HG02642 (cell line): ENCODE data around the gene SLC27A4.

Experiments used
- ATAC-seq: cut with Tn5 transposase; IDR thresholded peaks from one replicate; pipeline ENCODE4 v1.9.1; 2021; ENCODE audit warnings: mild to moderate bottlenecking; ENCODE audit not compliant: unreplicated experiment, poor library complexity

Gene SLC27A4

GRCh38 chr9:128389395-128390149 is 49.2 kb downstream of the SLC27A4 start:
- ATAC-seq = no peak

GRCh38 chr9:128390150-128390812 is 50.0 kb downstream of the SLC27A4 start:
- ATAC-seq = no peak

- no peak for ATAC-seq
Measured at GRCh38 chr9:128390813-128391711, 50.7 kb downstream of the SLC27A4 start.

- ATAC-seq = no peak
Measured at GRCh38 chr9:128391956-128392301, 51.6 kb downstream of the SLC27A4 start.

GRCh38 chr9:128392302-128393144 is 52.2 kb downstream of the SLC27A4 start:
- ATAC-seq = no peak

- no peak for ATAC-seq
Measured at GRCh38 chr9:128393145-128393775, 52.9 kb downstream of the SLC27A4 start.

- ATAC-seq = no peak
Measured at GRCh38 chr9:128393970-128394369, 53.6 kb downstream of the SLC27A4 start.

- no peak for ATAC-seq
Measured at GRCh38 chr9:128394379-128395168, 54.2 kb downstream of the SLC27A4 start.

GRCh38 chr9:128396970-128397613 is 56.8 kb downstream of the SLC27A4 start:
- no peak for ATAC-seq

- ATAC-seq = no peak
Measured at GRCh38 chr9:128397831-128398230, 57.5 kb downstream of the SLC27A4 start.

- no peak for ATAC-seq
Measured at GRCh38 chr9:128399861-128400260, 59.5 kb downstream of the SLC27A4 start.

GRCh38 chr9:128404560-128404959 is 64.2 kb downstream of the SLC27A4 start:
- ATAC-seq = no peak

GRCh38 chr9:128405077-128405779 is 64.9 kb downstream of the SLC27A4 start:
- no peak for ATAC-seq

GRCh38 chr9:128405780-128406171 is 65.4 kb downstream of the SLC27A4 start:
- no peak for ATAC-seq

GRCh38 chr9:128406848-128407391 is 66.6 kb downstream of the SLC27A4 start:
- no peak for ATAC-seq

- ATAC-seq = no peak
Measured at GRCh38 chr9:128408963-128409431, 68.7 kb downstream of the SLC27A4 start.

GRCh38 chr9:128409450-128409849 is 69.1 kb downstream of the SLC27A4 start:
- no peak for ATAC-seq
